GM18499 (cell line): ENCODE data around the gene PF4V1.

Experiments
- ATAC-seq: cut with Tn5 transposase; IDR thresholded peaks from one replicate; pipeline ENCODE4 v1.9.1; 2021; ENCODE audit warnings: moderate number of reproducible peaks; ENCODE audit not compliant: insufficient read depth, unreplicated experiment

The PF4V1 gene, protein sequence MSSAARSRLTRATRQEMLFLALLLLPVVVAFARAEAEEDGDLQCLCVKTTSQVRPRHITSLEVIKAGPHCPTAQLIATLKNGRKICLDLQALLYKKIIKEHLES

GRCh38 chr4:73853246-73853704 lies at the start of gene PF4V1:
PF4V1 (plus strand) TSS chr4:73853296; CDS start chr4:73853363, 67 bp downstream.
- no peak for ATAC-seq

GRCh38 chr4:73810191-73810590 lies 42.9 kb upstream of the PF4V1 start:
- no peak for ATAC-seq

DNA sequence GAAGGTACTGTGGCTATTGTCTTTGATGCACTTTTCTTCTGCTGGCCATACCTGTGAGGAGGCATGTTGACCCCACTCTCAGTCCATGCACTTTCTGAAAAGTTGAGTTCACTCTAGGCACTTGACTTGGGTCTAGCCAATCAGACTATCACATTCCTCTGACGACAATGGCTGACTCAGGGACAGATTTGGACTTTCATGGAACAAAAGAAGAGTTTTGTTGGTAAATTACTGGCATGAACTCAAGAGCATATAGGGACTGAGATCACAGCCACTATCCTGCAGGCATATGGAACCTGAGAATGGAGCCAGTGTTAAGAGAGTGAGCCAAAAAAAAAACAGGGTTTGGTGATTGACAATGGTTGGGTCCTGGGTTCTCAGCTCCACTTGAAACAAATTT lies 41.3 kb upstream of the PF4V1 start:
- no peak for ATAC-seq

DNA sequence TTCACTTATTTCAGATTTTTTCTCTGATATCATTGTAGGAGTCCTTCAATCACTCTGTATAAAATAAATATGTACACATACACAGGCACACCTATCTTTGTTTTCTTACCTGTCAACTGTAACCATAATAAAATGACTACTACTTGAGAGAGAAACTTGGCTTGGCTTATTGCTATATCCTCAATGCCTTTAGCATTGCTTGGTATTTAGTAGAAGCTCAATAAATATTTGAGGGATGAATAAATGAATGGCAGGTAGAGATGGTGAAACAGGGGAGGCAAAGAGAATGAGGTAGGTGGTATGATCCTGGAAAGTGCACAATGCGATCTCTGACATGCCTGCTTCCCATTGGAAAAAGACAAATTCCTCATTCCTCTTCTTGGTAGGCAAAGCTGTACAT lies 38.4 kb upstream of the PF4V1 start:
- ATAC-seq: no peak

- no peak for ATAC-seq
Observed at GRCh38 chr4:73815145-73815544, 38.0 kb upstream of the PF4V1 start.

DNA sequence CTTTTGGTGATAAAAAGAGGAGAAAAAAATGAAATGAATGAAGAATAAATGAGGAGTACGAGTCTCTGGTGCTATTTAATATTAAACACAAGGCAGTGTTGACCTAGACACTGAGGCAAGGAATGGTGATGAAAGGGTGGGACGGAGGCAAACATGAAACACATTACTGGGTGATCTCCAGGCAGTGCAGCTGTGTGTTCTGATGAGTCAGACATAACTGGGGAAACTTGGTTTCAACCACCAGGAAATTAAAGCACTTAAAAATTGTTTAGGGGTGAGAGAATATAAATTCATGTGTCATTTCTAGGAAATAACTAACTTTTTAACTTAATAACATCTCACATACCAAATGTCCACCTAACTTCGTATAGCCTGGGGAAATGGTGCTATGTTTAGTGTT lies 36.3 kb upstream of the PF4V1 start:
- ATAC-seq: no peak

- no peak for ATAC-seq
Observed at GRCh38 chr4:73817341-73817740, 35.8 kb upstream of the PF4V1 start.

- ATAC-seq: no peak
Observed at GRCh38 chr4:73821325-73821724, 31.8 kb upstream of the PF4V1 start.

DNA sequence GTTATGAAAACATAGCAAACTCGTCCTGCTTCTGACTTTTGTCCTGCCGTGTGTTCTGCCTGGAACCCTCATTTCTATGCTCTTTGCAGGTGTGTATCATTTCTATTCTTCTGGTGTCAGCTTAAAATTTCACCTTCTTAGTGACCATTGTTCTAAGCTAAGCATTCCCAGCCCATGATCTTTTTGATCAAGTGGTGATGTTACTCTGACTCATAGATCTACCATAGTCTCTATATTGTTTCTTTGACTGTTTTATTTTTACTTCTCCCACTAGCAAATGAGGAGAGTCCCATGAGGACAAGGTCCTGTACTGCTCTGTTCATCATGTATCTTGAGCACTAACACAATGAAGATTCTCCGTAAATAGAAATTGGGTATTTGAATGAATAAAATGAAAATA lies 30.7 kb upstream of the PF4V1 start:
- ATAC-seq: no peak

- no peak for ATAC-seq
Observed at GRCh38 chr4:73822812-73823504, 30.1 kb upstream of the PF4V1 start.

GRCh38 chr4:73823760-73824159 lies 29.3 kb upstream of the PF4V1 start:
- ATAC-seq: no peak

DNA sequence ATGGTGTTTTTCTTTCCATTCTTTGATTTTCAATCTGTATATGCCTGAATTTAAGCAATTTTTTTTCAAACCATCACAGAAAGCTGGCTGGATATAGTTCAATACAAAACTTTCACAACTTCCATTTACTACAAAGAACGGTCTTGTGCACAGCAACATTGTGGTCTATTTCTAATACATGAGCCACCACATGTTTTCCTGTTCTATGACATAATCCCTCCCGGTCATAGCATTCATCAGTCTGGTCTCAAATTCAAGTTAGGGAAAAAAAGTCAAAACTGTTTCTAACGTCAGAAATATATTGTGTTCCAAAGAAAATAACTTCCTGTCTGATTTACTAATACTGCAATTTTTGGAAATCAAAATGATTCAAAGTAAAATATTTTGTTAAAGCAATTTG lies 24.1 kb upstream of the PF4V1 start:
- no peak for ATAC-seq

- ATAC-seq: no peak
Observed at GRCh38 chr4:73831569-73831968, 21.5 kb upstream of the PF4V1 start.

GRCh38 chr4:73832651-73833237 lies 20.4 kb upstream of the PF4V1 start:
- ATAC-seq: no peak

DNA sequence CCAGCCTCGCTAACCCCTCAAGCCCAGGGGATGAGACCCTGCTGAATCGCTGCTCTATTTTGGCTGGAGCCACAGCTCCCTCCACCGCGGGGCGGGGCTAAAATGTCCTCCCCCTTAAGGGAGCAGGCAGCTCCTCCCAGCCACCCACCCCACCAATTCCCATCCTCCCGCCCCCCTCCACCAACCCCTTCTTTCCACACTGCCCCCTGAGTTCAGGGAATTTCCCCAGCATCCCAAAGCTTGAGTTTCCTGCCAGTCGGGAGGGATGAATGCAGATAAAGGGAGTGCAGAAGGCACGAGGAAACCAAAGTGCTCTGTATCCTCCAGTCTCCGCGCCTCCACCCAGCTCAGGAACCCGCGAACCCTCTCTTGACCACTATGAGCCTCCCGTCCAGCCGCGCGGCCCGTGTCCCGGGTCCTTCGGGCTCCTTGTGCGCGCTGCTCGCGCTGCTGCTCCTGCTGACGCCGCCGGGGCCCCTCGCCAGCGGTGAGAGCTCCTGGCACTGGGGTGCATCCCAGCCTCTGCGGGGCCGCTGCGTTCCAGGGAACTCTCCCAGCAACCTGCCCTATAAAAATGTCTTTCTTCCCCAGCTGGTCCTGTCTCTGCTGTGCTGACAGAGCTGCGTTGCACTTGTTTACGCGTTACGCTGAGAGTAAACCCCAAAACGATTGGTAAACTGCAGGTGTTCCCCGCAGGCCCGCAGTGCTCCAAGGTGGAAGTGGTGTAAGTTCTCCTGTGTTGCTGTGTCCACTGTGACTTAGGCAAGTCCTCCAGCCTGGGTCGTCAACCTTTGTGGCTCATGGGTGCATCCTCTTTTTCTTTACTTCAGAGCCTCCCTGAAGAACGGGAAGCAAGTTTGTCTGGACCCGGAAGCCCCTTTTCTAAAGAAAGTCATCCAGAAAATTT lies 16.5 kb upstream of the PF4V1 start, which contains the start of gene CXCL6:
CXCL6 (plus strand) TSS at position 306 of the 907 bp plus-strand sequence; CDS start at position 379, 73 bp downstream.
- no peak for ATAC-seq

GRCh38 chr4:73839071-73839470 lies 14.0 kb upstream of the PF4V1 start:
- ATAC-seq: no peak

DNA sequence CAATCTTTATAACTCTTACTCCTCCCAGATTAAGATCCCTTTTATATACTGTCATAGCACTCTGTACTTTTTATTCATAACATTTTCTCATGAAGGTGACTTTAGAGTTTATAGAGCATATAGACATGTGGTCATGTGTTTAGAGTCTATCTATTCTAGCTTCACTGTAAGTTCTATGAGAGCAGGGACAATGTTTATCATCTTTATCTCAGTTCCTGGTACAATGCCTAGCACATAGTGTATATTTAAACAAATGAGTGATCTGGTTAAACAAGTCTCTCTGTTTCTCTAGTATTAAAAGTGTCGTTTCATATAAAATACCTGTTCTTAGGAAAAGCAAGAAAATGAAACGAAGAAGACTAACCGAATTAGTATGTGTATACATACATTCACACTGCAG lies 13.4 kb upstream of the PF4V1 start:
- no peak for ATAC-seq

DNA sequence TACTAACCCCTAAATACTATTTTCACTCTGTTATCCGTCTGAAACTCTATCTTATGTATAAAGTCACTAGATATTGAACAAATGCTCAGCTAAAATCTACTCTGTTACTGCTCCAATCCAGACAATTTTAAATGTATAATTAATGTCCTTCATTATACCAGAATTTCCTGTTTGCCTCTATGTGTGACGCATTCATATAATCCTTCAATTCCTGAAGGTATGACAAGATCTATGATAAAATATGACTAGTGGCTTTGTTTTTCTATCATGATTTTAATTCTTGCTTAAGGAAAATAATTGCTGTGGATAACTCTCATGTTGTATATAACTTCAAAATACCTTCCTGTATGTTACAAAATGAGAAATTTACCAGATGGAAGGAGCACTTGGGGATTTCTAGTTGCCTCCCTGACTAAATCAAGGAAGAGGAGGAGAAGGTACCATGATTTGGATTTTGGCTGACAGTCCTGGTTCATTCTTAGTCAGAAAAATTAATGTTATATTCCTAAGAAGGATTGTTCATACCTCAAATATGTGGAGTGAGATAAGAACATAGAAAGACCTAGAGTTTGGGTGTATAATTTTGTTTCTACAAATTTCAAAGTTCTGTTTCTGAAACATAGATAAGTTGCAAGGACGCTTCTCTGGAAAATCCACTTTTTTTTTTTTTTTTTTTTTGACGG lies 11.7 kb upstream of the PF4V1 start:
- no peak for ATAC-seq

DNA sequence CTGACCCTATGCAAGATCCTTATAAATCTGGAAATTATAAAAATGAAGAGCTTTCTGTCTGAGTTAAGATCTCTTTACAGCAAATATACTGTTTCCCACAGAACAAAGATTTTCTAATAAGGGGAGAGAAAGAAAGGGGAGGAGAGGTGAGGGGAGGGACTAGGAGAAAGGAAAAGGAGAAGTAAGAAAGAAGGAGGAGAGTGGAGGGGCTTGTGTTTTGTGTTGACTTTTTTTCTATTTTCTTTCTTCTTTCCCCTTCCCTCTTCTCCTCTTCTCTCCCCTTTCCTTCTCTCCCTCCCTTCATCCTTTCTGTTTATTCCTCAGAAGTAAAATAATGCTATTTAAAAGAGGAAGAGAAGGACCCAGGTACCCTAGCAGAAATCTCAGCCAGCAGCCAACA lies 10.4 kb upstream of the PF4V1 start:
- no peak for ATAC-seq

DNA sequence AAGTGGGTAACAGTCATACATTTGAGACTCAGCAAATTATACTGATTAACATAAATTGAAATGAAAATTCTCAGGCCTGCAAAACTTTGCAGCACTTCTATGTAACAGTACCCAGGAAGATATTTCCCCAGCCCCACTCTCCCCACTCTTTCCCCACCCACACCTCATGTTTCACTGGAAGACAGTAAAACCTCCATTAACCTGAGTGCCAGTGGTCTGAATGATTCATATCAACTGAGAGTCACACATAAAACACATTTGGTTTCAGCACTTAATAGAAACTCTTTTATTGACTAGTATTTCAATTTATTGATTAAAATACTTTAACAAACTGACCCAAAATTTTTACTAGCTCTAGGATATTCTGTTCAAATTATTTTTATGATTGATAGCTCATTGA lies 9.7 kb upstream of the PF4V1 start:
- ATAC-seq: no peak
